ENCODE results near the gene MARCHF10.

MARCHF10 gene

DNA sequence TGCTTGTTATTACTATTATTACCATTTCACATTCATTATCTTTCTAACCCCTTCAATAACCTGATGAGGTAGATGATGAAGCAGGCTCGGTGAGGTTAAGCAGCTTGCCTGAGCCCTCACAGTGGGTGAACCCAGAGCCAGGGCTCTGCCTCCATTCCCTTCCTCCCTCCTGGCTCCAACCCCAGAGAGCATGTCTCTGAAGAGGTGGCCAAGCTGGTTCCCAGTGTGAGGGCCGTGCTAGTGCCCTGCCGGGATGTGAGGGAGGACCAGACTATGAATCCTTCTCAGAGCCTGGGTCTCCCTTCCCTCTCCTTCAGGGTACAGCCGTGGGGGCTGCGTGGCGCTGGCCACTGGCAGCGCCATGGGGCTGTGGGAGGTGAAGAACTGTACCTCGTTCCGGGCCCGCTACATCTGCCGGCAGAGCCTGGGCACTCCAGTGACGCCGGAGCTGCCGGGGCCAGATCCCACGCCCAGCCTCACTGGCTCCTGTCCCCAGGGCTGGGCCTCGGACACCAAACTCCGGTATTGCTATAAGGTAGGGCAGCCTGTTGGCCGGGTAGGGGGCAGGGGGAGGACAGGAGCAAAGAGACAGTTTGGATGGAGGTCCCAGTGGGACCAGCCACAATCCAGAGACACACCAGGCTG lies 131.0 kb downstream of the MARCHF10 start:
- WGBS (ENCODE audit: insufficient coverage, insufficient read length), result no CpG with 5 or more reads among the region's 18 CpGs
- Histone ChIP-seq H3K27ac (ENCODE audit: low read length) (no peak overlapping the region), H3K4me3 (ENCODE audit: low read length) (no peak overlapping the region), H3K36me3 (ENCODE audit: control insufficient read depth, insufficient read depth, low read length) (peaks cover 5% of the 10 kb centered on the region; the same call in 1 of the 2 replicates), H3K27me3 (ENCODE audit: control insufficient read depth, insufficient read depth, low read length) (no peaks in the 10 kb centered on the region), H3K9me3 (ENCODE audit: control insufficient read depth, insufficient read depth, low read length) (no peaks in the 10 kb centered on the region), H3K4me1 (ENCODE audit: control insufficient read depth, insufficient read depth, low read length) (peaks cover 2% of the 10 kb centered on the region; the same call in 1 of the 2 replicates)
- no peak for DNase-seq (ENCODE audit: low read depth, low spot score)

DNA sequence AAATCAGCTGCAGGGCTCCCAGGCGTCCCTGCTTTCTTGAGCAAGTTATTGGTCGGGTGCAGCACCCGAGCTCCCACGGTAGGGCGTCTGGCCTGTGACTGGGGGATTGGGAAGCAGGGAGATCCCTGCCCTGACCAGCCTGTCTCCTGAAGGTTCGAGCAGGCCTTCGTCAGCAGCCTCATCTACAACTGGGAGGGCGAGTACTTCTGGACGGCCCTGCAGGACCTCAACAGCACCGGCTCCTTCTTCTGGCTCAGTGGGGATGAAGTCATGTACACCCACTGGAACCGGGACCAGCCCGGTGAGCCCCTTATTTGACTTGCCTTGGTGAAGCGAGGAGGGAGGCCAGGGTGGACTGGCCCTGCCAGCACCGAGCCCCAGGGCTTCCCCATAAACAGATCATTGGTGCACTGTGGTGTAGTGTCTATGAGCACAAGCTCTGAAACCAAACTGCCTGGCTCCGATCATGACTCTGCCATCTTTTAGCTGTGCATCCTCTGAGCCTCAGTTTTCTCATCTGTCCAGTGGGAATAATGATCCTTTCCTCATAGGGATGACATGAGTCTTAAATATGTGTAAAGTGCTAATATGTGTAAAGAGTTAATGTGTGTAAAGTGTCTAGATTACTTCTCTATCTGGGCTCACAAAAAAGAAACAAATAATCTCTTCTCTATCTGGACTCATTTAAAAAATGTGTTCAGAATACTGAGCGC lies 131.7 kb downstream of the MARCHF10 start:
- WGBS (ENCODE audit: insufficient coverage, insufficient read length), result no CpG with 5 or more reads among the region's 16 CpGs
- Histone ChIP-seq H3K9me3 (ENCODE audit: control insufficient read depth, insufficient read depth, low read length) (no peaks in the 10 kb centered on the region), H3K4me3 (ENCODE audit: low read length) (no peak overlapping the region), H3K27ac (ENCODE audit: low read length) (no peak overlapping the region), H3K36me3 (ENCODE audit: control insufficient read depth, insufficient read depth, low read length) (peaks cover 5% of the 10 kb centered on the region; the same call in 1 of the 2 replicates), H3K4me1 (ENCODE audit: control insufficient read depth, insufficient read depth, low read length) (peaks cover 2% of the 10 kb centered on the region; the same call in 1 of the 2 replicates), H3K27me3 (ENCODE audit: control insufficient read depth, insufficient read depth, low read length) (no peaks in the 10 kb centered on the region)
- DNase-seq (ENCODE audit: low read depth, low spot score), result no peak

DNA sequence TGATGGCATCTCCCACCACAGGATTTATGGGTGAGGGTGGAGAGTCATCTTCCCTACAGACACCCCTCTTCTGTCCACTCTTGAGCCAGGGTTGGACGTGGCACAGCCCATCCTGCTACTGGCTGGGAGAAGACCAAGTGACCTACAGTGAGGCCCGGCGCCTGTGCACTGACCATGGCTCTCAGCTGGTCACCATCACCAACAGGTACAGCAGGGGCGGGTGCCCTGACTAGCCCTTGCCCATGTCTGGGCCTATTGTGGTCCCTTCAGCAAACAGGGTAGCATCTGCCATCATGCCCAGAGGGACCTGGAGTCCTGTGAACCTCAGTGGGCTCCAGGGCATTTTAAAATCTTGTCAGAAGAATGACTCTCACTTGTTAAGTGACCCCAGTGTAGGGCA lies 132.4 kb downstream of the MARCHF10 start:
- WGBS (ENCODE audit: insufficient coverage, insufficient read length), result no CpG with 5 or more reads among the region's 4 CpGs
- no peak overlapping the region for H3K4me3 ChIP-seq (ENCODE audit: low read length)
- DNase-seq (ENCODE audit: low read depth, low spot score), result no peak
- H3K4me1 ChIP-seq (ENCODE audit: control insufficient read depth, insufficient read depth, low read length), result peaks cover 2% of the 10 kb centered on the region; the same call in 1 of the 2 replicates
- peaks cover 5% of the 10 kb centered on the region; the same call in 1 of the 2 replicates for H3K36me3 ChIP-seq (ENCODE audit: control insufficient read depth, insufficient read depth, low read length)
- no peaks in the 10 kb centered on the region for H3K27me3 ChIP-seq (ENCODE audit: control insufficient read depth, insufficient read depth, low read length)
- H3K27ac ChIP-seq (ENCODE audit: low read length), result no peak overlapping the region
- no peaks in the 10 kb centered on the region for H3K9me3 ChIP-seq (ENCODE audit: control insufficient read depth, insufficient read depth, low read length)

DNA sequence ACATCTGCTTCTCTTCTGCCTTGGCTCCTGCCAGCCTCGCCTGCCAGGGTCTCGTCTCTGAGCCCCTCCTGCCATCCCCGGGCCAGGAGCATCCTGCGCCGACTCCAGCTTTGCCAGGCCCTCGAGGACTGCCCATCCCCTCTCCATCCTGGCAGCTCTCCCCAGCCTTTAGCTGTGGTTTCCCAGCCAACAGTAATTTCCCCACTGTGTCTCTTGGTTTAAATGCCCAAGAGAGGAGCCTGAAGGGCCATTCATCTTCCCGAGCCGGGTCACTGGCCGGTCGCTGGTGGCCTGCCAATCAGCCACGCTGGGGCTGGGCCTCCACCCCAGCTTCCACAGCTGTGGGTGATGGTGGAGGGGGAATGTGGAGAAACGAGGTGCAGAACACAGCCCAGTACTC lies 132.9 kb downstream of the MARCHF10 start:
- Histone ChIP-seq H3K36me3 (ENCODE audit: control insufficient read depth, insufficient read depth, low read length) (peaks cover 5% of the 10 kb centered on the region; the same call in 1 of the 2 replicates), H3K27ac (ENCODE audit: low read length) (no peak overlapping the region), H3K4me1 (ENCODE audit: control insufficient read depth, insufficient read depth, low read length) (peaks cover 2% of the 10 kb centered on the region; the same call in 1 of the 2 replicates), H3K27me3 (ENCODE audit: control insufficient read depth, insufficient read depth, low read length) (no peaks in the 10 kb centered on the region), H3K4me3 (ENCODE audit: low read length) (no peak overlapping the region), H3K9me3 (ENCODE audit: control insufficient read depth, insufficient read depth, low read length) (no peaks in the 10 kb centered on the region)
- WGBS (ENCODE audit: insufficient coverage, insufficient read length), result no CpG with 5 or more reads among the region's 12 CpGs
- DNase-seq (ENCODE audit: low read depth, low spot score), result no peak

DNA sequence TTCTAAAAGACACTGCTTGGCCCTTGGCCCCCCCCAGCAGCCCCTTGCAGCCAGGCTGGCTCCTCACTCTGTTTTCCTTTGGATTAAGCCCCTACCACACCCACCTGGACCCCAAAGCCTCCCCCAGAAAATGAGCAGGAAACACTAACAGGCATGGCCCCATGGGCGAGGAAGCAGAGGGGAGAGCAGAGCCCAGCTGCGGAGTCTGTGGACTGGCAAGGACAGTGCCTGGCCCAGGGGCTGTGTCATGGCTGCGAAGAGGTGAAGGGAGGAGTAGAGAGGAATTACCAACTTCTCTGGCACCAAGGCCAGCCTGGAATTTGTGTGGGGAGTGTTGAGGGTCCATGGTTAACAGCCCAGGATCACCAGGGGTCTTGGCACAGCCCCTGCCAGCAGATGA lies 133.3 kb downstream of the MARCHF10 start:
- no CpG with 5 or more reads among the region's 3 CpGs for WGBS (ENCODE audit: insufficient coverage, insufficient read length)
- H3K27ac ChIP-seq (ENCODE audit: low read length), result no peak overlapping the region
- H3K4me1 ChIP-seq (ENCODE audit: control insufficient read depth, insufficient read depth, low read length), result no peaks in the 10 kb centered on the region
- peaks cover 2% of the 10 kb centered on the region; the same call in 1 of the 2 replicates for H3K36me3 ChIP-seq (ENCODE audit: control insufficient read depth, insufficient read depth, low read length)
- no peak overlapping the region for H3K4me3 ChIP-seq (ENCODE audit: low read length)
- H3K9me3 ChIP-seq (ENCODE audit: control insufficient read depth, insufficient read depth, low read length), result no peaks in the 10 kb centered on the region
- no peaks in the 10 kb centered on the region for H3K27me3 ChIP-seq (ENCODE audit: control insufficient read depth, insufficient read depth, low read length)
- DNase-seq (ENCODE audit: low read depth, low spot score), result no peak

DNA sequence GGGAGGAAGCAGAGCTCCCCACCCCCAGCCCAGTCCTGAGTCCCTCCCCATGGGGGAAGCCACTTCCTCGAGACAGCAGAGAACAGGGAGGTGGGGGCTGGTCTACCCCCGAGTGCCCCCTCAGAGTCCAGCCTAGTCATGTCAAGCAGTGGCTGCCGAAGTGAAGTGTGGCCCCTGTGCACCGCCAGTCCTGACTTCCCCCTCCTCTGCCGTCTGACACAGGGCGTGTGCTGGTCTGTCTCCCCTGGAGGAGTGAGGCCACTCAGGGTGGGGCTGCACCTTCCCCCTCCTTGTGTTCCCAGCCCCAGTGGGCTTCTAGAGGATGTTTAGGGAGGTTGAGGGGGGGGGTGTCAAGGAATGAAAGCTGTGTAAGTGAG lies 133.8 kb downstream of the MARCHF10 start:
- no CpG with 5 or more reads among the region's 6 CpGs for WGBS (ENCODE audit: insufficient coverage, insufficient read length)
- no peaks in the 10 kb centered on the region for H3K9me3 ChIP-seq (ENCODE audit: control insufficient read depth, insufficient read depth, low read length)

DNA sequence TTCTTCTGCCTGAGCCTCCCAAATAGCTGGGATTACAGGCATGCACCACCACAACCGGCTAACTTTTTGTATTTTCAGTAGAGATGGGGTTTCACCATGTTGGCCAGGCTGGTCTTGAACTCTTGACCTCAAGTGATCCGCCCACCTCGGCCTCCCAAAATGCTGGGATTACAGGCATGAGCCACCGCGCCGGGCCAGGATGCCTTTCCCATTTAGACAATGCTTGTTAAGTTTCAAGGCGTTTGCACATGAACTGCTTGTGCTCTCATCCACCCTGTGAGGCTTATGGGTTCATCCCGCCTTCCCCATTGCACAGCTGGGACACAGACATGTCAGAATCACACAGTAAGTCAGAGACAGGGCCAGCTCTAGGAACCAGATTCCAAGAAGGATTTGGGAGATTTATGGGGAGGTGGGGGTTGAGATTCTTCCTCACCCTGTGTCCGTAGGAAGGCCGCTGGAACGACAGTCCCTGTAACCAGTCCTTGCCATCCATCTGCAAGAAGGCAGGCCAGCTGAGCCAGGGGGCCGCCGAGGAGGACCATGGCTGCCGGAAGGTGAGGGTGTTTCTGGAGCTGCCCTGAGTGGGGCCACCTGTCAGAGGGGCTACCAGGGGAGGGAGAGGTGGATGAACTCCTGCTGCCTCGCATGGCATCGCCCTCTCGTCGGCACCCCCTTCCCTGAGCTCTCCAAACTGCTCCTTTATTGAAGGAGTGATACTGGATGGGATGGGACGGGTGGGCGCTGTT lies 134.3 kb downstream of the MARCHF10 start:
- no peaks in the 10 kb centered on the region for H3K4me1 ChIP-seq (ENCODE audit: control insufficient read depth, insufficient read depth, low read length)
- H3K27me3 ChIP-seq (ENCODE audit: control insufficient read depth, insufficient read depth, low read length), result no peaks in the 10 kb centered on the region
- no peak for DNase-seq (ENCODE audit: low read depth, low spot score)
- no peaks in the 10 kb centered on the region for H3K9me3 ChIP-seq (ENCODE audit: control insufficient read depth, insufficient read depth, low read length)
- WGBS (ENCODE audit: insufficient coverage, insufficient read length), result no CpG with 5 or more reads among the region's 20 CpGs
- no peak overlapping the region for H3K27ac ChIP-seq (ENCODE audit: low read length)
- H3K4me3 ChIP-seq (ENCODE audit: low read length), result no peak overlapping the region
- peaks cover 2% of the 10 kb centered on the region; the same call in 1 of the 2 replicates for H3K36me3 ChIP-seq (ENCODE audit: control insufficient read depth, insufficient read depth, low read length)

More for the DNA sequence above, 133.8 kb downstream of the MARCHF10 start:
- no peak overlapping the region for H3K27ac ChIP-seq (ENCODE audit: low read length)
- no peak for DNase-seq (ENCODE audit: low read depth, low spot score)
- no peaks in the 10 kb centered on the region for H3K4me1 ChIP-seq (ENCODE audit: control insufficient read depth, insufficient read depth, low read length)
- peaks cover 2% of the 10 kb centered on the region; the same call in 1 of the 2 replicates for H3K36me3 ChIP-seq (ENCODE audit: control insufficient read depth, insufficient read depth, low read length)
- H3K27me3 ChIP-seq (ENCODE audit: control insufficient read depth, insufficient read depth, low read length), result no peaks in the 10 kb centered on the region
- no peak overlapping the region for H3K4me3 ChIP-seq (ENCODE audit: low read length)

DNA sequence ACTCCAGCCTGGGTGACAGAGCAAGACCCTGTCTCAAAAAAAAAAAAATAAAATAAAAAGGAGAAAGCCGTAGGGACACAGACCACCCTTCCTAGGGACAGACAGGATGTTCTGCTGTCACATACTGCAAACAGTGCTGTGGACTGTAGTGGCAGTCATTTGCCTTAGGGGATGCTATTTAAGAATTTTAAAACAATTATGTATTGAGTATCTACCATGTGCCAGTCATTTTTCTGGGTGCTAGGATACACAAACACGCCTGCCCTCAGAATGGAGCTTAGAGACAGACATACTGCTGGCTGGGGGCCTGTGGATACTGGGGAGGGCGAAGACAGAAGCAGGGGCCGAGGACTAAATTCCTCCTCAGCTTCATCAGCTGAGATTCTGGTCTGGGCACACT lies 135.2 kb downstream of the MARCHF10 start:
- H3K36me3 ChIP-seq (ENCODE audit: control insufficient read depth, insufficient read depth, low read length), result peaks cover 2% of the 10 kb centered on the region; the same call in 1 of the 2 replicates
- H3K9me3 ChIP-seq (ENCODE audit: control insufficient read depth, insufficient read depth, low read length), result no peaks in the 10 kb centered on the region
- no peak for DNase-seq (ENCODE audit: low read depth, low spot score)
- no peaks in the 10 kb centered on the region for H3K27me3 ChIP-seq (ENCODE audit: control insufficient read depth, insufficient read depth, low read length)
- H3K27ac ChIP-seq (ENCODE audit: low read length), result no peak overlapping the region
- WGBS (ENCODE audit: insufficient coverage, insufficient read length), result no CpG with 5 or more reads among the region's 4 CpGs
- no peaks in the 10 kb centered on the region for H3K4me1 ChIP-seq (ENCODE audit: control insufficient read depth, insufficient read depth, low read length)
- no peak overlapping the region for H3K4me3 ChIP-seq (ENCODE audit: low read length)

DNA sequence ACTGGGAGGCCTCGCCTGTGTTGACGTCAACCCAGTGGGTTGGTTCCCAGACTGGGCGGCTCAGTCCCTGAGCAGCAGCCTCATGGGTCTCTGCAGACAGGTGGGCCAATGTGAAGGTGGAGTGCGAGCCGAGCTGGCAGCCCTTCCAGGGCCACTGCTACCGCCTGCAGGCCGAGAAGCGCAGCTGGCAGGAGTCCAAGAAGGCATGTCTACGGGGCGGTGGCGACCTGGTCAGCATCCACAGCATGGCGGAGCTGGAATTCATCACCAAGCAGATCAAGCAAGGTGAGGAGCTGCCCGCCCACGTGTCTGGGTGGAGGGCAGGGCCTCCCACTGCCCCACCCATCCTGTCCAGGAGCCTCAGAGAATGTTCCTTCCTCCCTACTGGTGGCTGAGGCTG lies 136.6 kb downstream of the MARCHF10 start:
- WGBS (ENCODE audit: insufficient coverage, insufficient read length), result no CpG with 5 or more reads among the region's 14 CpGs
- DNase-seq (ENCODE audit: low read depth, low spot score), result no peak
- Histone ChIP-seq H3K27ac (ENCODE audit: low read length) (no peak overlapping the region), H3K4me1 (ENCODE audit: control insufficient read depth, insufficient read depth, low read length) (no peaks in the 10 kb centered on the region), H3K9me3 (ENCODE audit: control insufficient read depth, insufficient read depth, low read length) (no peaks in the 10 kb centered on the region), H3K36me3 (ENCODE audit: control insufficient read depth, insufficient read depth, low read length) (no peaks in the 10 kb centered on the region; the same call in 1 of the 2 replicates), H3K4me3 (ENCODE audit: low read length) (no peak overlapping the region), H3K27me3 (ENCODE audit: control insufficient read depth, insufficient read depth, low read length) (no peaks in the 10 kb centered on the region)

DNA sequence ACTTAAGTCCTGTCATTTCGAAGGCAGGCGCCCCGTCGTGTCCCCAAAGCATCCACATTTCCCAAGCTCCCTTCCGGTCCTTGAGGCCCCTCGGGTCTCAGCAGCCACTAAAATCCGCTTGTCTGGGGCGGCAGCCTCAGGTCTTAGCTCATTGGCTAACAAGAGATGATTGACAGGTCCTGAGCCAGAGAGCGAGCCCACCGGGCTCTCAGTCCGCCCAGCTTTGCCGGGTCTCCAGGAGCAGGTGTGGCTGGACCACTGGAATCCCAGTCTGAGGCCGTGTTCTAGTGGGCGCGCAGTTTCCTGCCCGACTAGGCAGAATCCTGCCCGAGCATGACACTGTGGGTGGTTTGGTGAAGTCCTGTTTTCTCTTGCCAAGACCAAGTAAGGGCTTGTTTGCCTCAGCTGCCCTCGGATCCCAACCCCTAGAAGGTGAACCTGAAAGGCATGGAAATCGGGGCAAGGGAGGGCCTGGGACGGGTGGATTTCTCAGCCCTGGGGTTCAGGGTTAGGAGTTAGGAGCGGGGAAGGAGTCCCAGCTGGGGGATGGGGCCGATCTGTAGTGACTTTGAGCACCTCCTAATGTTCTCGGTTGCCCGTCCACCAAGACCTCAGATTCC lies 137.8 kb downstream of the MARCHF10 start:
- no peak overlapping the region for H3K4me3 ChIP-seq (ENCODE audit: low read length)
- H3K36me3 ChIP-seq (ENCODE audit: control insufficient read depth, insufficient read depth, low read length), result no peaks in the 10 kb centered on the region; the same call in 1 of the 2 replicates
- peak; percentile 60 for DNase-seq (ENCODE audit: low read depth, low spot score)
- no CpG with 5 or more reads among the region's 24 CpGs for WGBS (ENCODE audit: insufficient coverage, insufficient read length)
- H3K27ac ChIP-seq (ENCODE audit: low read length), result no peak overlapping the region
- H3K4me1 ChIP-seq (ENCODE audit: control insufficient read depth, insufficient read depth, low read length), result no peaks in the 10 kb centered on the region
- no peaks in the 10 kb centered on the region for H3K27me3 ChIP-seq (ENCODE audit: control insufficient read depth, insufficient read depth, low read length)
- H3K9me3 ChIP-seq (ENCODE audit: control insufficient read depth, insufficient read depth, low read length), result no peaks in the 10 kb centered on the region

Measured in iPS DF 6.9 (cell line).